Right ventricle myocardium superior (tissue), 1 donor: ENCODE measurements around the gene MYDGF. TPM values are rescaled to one million over a fixed set of nuclear protein-coding genes. Genes with fewer than 3 reads are reported as not detected.
A peak's percentile ranks its signal among the peaks of the same experiment; 100 is the strongest.

Experiments used
- ATAC-seq: fragments of 200-7000 bp; cut with Tn5 transposase; one replicate; pipeline ENCODE4 v1.9.1; 2020; ENCODE audit warnings: mild to moderate bottlenecking; ENCODE audit not compliant: poor library complexity
- DNase-seq: peaks from one replicate; pipeline ENCODE4 v3.0.0-alpha.2; 2020
- intact Hi-C: fragments of 100-400 bp; cut with DNase I; formaldehyde crosslinking; loops from one replicate; pipeline ENCODE4 v1.11.2; 2022
- total RNA-seq: library from RNA; stranded (reverse); fragmentation: NEBNext Ultra II Directional; extraction: Animal tissue kit (Norgen Biotek cat#: 25700); gene quantifications from one replicate; pipeline ENCODE4 v1.2.1, GENCODE V29; 2021
- donor health status: DM: no; HTN: yes; CAD: no; lungs with severe emphysema.

MYDGF gene
- total RNA-seq, 1 donor from 2014 or later: 23.2 TPM

DNA sequence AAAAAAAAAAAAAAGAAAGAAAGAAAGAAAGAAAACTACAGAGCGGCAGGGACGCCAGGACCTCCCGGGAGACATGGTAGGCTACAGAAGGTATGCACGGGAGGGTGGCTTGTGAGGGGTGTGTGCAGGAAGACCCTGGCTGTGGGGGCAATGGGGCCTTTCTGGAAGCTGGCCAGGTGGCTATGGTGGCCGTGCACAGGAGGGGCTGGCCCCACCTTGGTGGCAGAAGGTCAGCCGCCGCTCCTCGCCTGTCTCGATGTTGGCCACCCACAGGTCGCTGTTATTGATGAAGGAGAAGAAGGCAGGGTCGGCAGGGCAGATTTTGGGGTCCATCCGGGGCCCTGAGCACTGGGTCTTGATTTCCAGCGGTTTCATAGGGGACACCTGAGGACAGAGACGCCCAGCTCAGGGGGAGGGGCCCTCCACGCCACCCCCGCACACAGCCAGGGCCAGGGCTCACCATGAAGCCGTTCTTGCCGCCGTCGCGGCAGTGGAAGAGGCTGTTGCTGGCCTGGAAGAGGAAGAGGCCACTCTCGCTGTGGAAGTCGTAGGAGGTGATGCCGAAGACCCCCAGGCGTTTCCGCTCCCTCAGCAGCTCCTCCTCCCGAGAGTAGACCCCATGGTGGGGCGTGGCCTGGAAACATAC, 33.7 kb upstream of the MYDGF start:
- ATAC-seq (no peak), DNase-seq (no peak)
- intact Hi-C loops: no loop called here

DNA sequence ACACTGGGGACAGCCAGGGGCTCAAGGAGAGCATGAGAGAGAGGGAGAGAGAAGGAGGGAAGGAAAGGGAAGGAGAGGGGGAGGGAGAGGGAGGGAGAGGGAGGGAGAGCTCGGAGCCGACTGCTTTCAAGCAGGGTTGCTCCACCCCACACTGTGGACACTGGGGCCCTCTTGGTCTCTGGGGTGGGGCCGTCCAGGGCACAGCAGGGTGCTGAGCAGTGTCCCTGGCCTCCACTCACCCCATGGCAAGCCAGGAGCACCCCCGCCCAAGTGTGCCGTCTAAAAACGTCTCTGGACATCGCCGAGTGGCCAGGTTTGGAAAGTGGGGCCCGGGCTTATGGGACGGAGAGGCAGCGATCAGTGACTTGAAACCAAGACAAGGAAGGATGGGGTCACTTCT, 32.6 kb upstream of the MYDGF start:
- intact Hi-C loops: no loop called here
- DNase-seq: no peak
- no peak for ATAC-seq

DNA sequence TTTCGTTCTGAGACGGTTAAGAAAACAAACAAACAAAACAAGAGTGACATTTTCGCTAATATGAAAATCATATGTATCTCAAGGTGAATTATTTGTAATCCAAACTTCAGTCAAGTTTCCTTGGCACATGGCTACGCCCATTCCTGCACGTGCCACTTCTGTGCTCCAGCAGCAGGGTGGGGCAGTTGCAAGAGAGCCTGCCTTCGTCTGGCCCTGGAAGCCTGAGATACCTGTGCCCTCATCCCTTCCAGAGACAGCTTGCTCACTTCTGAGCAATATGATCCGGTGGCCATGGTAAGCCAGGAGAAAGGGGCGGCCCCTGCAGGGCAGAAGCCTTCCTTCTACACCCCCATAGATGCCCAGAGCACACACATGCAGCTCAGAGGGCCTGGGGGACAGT, 31.4 kb upstream of the MYDGF start:
- DNase-seq (no peak), ATAC-seq (no peak)
- intact Hi-C loops: no loop called here

DNA sequence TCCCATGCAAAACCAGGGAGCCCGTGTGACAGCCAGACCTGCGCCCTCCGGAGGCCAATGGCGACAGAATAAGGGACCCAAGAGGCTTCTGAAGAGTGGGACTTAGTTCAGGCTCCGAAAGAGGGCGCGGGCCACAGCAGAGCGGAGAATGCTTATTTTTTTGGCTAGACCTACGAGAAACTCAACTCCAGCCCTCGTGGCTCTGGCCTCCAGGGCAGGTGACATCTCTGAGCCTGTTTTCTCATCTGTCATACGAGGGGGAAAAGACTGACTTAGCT, 30.5 kb upstream of the MYDGF start:
- ATAC-seq: no peak
- intact Hi-C loops: no loop called here
- no peak for DNase-seq

DNA sequence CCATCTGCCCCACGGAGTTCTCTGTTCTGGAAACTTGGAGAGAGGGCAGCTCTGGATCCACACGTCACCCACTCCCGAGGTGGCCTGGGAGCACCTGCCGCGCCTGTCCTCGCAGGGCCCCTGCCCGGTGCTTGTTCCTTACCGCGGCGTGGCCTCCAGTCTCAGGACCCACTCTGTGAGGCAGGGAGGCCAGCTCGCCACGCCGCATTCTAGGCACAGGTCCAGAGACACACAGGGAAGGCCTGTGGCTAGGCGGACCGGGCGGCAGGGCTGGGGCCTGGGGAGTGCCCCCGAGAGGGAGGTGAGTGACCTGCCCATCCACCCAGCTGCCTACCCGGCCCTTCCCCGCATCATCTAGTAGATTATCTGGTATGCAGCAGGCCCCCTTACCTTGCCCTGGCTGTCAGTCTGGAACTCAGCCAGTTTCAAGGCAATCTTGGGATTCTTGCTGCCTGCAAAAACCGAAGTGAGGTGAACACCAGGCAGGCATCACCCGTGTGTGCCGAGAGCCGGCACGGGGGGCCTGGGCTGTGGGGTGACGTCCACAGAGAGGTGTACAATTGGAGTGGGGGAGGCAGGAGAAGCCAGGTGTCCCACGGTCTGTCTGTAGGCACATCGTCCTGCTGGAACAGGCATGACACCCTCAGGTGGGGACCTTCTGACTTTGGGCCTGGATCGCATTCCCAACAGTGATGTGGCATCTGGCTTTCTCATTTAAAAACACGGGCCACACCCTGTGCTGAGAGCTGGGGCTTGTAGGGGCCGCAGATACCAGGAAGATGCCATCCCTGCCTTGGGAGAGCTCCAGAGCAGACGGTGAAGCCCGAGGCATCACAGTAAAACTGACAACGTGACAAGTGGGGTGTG, 29.9 kb upstream of the MYDGF start:
- intact Hi-C loops: no loop called here
- DNase-seq: no peak
- ATAC-seq: no peak

DNA sequence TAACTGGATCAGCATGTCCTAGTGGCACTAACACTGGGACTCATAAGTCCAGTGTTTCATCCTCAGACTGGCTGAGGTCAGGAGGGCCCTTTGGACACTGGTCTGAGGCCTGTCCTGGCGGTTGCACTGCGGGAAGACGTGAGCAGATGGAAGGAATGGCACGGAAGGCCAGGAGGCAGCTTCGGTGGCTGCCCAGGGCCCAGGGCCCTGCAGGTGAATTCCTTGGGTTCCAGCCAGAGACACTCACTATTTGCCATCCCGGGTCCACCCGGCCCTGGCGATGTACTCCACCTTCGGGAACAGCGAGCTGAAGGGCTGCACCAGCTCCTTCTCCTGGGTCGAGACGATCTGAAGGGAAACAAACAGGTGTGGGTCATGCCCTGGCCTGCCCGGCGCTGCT, 27.2 kb upstream of the MYDGF start:
- intact Hi-C loops: no loop called here
- DNase-seq (no peak), ATAC-seq (no peak)

DNA sequence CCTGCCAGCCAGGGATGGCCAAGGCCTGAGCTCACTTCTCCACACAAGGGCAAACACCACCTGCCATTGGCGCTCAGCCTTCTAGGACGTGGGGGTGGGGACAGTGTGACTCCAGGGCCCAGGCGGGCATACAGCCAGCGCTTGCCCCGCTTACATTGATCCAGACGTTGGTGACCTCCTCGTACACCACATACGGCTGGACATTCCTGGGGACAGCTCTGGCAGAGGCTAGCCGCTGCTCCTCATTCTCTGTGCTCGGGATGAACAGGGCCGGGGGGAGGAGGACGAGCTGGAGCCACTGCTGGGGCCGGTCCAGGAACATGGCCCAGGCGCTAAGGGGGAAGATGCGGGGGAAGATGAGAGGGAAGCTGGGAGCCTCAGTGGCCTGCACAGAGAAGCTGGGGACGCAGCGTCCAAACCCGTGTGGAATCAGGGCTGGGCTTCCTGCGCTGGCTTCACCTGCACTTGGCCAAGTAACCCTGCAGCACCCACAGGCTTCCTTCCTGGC, 25.1 kb upstream of the MYDGF start:
- DNase-seq (no peak), ATAC-seq (peak; percentile 13)

DNA sequence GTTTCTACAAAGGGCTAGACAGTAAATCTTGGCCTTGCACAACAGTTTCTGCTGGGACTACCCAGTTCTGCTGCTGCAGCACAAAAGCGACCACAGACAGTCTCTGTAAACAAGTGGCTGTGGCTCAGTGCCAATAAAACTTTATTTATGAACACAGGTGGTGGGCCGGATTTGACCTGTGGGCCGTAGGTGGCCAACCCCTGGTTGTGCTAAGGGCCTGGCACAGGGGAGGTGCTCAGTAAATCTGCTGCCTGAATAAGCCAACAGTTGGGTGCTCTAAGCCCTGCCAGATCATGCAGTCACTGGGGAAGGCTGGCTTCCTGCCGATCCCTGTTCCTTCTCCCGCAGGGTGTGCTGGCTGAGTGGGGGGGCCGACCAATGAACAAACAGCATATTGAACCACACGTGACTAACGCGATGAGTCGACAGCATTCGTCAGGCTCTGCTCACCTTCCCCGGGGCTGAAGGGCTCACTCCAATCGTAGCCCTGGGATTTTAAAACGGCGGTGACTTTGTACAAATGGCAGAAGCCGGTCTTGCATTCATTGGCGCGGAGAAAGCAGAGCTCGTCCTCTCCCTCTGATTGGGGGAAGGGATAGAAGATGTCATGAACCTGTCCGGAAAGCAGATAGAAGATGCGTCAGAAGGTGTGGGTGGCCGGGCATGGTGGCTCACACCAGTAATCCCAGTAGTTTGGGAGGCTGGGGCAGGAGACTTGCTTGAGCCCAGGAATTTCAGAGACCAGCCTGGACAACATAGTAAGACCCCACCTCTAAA, 24.3 kb upstream of the MYDGF start:
- DNase-seq (peak; percentile 71), ATAC-seq (peak; percentile 57)
- intact Hi-C loops: no loop called here

More for the DNA sequence above, 25.1 kb upstream of the MYDGF start:
- intact Hi-C loops: no loop called here

DNA sequence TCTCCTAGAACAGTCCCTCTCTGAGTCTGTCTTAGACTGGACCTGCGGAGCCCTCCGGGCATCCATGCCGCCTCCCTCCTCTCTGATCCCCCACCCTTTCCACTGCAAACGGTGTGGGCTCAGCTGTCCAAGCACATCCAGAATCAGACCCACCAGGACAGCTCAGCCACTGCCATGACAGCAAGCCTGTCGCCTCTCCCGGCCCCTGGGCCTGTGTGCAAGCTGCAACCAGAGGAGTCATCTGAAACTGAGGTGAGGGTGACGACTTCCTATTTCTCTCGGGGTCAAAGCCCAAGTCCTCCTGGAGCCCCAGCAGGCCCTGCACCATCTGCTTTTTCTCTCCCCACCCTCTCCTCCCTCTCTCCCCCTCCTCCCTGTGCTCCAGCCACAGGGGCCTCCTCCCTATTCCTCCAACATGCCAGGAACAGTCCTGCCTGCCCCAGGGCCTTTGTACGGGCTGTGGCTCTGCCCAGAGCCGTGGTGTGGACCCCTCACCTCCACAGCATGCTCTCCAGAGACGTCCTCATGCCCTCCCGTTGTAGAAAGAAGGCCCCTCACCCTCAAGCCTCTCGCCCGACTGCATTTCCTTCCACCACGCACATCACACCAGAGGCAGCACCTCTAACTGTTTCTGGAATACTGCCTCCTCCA, 23.5 kb upstream of the MYDGF start:
- ATAC-seq (no peak), DNase-seq (no peak)
- intact Hi-C loops: no loop called here

DNA sequence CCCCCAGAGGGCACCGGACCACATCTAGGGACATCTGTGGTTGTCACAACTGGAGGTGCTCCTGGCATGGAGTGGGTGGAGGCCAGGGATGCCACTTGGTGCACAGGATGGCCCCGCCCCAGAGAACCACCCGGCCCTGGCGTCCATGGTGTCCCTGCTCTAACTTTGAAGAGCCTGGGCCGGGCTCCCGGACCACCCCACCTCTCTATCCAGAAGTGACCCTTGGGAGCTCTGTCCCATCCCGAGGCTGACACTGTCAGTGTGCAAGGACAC, 22.9 kb upstream of the MYDGF start:
- DNase-seq: no peak

DNA sequence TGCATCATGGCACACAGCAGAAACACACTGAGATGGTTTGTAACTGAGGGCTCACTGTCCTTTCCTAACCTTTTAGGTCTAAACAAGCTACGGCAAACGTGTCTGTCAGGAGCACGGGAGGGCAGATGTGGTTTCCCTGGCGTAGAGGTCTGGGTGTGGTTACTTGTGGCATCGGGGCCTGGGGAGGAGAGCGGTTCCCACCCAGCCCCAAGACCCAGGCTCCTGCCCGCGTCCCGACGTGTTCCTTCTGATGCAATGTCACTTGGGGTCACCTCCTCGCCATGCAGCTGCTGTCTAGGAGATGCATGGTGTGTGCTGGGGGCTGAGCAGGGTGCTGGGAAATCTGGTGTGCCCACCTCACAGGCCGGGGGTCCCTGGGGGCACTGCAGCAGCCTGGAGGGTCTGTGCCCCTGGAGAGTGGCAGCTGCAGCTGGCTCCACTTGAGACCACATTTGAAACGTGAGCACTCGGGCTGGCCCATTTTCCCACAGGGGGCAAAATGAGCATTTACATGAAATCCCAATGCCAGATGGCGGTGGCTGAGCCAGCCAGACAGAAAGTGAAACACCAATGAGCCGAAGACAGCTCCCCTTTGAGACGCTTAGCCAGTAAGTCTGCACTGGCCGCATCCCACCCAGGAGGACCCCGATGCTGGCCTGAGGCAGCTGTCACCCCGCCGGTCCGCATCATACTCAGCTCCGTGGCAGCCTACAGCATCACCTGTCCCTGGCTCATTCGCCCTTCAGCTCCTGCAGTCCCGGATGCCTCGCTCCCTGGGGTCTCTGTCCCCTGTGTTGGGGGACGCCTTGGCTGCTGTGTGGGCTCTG, 22.3 kb upstream of the MYDGF start:
- ATAC-seq (no peak), DNase-seq (no peak)
- intact Hi-C loops: no loop called here

More for the DNA sequence above, 22.9 kb upstream of the MYDGF start:
- no peak for ATAC-seq
- intact Hi-C loops: no loop called here

DNA sequence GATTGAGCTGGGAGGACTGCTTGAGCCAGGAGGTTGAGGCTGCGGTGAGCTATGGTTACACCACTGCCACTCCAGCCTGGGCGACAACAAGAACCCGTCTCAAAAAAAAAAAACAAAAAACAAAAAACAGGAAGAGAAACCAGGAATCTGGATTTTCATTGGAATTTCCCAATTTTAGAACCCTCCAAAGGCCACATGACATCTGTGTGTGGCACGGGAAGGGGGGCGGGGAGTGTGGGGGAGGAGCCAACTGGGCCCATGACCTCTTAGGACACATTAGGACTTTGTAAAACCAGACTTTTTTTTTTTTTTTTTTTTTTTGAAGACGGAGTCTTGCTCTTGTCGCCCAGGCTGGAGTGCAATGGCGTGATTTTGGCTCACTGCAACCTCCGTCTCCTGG, 21.2 kb upstream of the MYDGF start:
- intact Hi-C loops: no loop called here
- peak; percentile 66 for DNase-seq
- peak; percentile 10 for ATAC-seq

DNA sequence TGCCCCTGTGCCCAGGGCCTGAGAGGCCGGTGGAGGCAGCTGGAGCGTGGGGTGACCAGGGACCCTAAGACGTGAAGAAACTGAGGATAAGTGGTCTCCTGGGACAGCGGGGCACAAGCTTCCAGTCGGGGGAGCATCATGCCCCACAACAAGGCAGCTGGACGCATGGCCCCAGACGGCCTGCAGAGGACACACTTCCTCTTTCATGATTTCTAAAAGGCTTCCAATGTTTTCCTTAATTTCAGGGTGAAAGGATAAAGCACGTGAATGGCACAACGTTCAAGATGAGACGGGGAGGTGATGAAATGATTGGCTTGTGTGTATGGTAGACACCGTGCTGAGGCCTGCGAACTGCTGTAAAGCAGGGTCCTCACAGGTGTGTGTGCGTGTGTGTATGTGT, 20.2 kb upstream of the MYDGF start:
- ATAC-seq (no peak), DNase-seq (no peak)
- intact Hi-C loops: no loop called here

DNA sequence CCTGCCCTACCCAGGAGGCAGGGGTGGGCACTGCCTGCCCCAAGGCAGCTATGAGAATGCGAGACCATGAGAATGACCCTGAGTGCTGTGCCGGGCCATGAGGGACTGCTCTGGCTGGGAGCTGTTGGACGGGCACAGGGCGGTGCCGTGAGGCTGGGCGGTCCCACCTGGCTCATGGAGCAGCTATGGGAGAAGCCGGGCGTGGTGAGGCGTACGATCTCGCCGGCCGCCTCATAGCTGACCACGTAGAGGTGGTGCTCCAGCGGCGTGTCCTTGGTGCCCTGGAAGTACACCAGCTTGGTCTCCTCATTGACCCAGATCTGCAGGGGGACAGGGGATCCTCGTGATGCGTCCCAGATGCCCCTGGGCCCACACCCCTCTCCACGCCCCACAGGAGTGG, 19.3 kb upstream of the MYDGF start:
- ATAC-seq: no peak
- intact Hi-C loops: no loop called here
- DNase-seq: no peak

DNA sequence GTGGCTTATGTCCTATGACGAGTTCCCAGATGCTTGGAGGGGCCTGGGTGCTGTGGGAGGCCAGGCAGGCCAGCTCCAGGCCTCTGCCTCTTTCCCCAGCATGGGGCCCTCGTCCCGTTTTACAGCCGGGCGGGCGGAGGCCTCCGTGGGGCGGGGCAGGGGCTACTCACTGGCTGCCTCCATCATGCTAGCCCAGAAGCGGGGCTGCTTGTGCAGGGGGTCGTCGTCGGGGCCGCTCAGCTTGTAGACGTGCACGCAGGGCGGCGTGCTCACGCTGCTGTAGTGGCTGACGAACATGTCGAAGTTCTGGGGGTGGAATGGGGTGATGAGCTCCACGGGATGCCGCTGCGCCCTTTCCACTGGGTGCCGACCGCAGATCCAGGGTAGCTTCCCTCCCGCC, 18.4 kb upstream of the MYDGF start:
- DNase-seq: no peak
- no peak for ATAC-seq
- intact Hi-C loops: no loop called here

DNA sequence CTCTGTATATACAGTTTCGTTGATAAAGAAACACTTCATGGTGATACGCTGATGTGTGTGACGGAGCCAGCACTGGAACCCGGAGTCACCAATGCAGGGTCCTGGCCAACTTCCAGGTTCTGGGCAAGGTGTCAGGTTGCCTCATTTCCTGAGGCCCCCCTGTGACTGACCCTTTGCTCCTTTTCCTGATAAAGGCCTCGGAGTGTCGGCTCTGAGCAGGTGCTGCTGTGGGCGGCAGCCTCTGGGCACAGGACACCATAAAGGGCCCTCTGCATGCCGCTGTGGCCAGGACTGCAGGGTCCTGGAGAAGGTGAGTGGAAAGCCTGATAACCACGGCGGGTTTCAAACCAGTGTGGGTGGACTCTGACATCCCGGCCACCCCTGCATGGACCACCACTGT, 17.3 kb upstream of the MYDGF start:
- DNase-seq (no peak), ATAC-seq (no peak)
- intact Hi-C loops: no loop called here

DNA sequence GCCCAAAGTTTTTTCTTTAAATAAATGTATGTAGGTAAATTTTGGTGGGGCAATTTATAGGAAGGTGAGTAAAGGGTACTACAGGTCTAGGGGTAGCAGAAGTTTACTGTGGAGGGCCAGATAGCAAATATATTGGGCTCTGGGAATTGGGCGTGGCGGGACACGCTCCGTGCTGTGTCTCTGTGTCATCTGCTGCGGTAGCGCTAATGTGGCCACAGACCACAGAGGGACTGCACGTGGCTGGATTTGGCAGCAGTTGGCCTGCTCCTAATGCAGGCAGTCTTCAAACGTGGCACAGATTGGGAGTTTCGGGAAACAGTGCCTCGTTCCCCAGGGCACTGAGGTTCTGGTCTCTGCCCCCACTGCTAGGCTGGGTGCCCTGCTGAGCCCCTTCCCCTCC, 16.6 kb upstream of the MYDGF start:
- no peak for DNase-seq
- intact Hi-C loops: no loop called here
- no peak for ATAC-seq

DNA sequence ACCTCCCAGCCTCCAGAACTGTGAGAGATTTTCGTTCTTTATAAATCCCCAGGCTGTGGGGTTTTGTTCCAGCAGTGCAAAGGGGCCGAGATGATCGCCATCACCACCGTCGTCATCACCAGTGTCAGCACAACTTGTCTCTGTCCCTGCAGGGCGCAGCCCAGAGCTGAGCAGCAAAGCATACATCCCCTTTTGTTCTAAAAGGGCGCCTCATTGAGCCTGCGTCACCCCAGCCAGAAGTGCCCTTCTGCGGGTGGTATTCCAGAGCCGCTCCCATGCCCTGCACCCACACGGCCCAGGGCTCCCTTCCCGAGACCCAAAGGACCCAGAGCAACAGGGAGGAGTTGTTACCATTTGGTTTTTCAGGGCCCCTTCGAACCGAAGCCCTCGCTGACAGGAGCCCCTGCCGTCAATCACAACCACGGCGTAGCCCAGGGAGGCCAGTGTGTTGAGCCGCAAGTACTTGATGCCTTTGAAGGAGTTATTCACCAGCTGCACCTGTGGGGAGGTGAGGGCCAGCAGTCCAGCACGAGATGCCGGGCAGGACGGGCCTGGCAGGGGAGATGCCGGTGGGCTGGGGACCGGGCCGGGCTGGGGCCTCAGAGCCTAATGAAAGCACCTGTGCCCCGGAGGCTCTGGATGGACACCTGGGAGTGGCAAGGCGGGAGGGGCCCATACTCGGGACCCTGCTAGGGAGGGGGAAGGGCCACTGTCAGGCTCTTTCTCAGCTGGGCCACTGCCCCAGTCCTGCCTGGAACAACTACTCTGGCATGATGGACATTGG, 14.4 kb upstream of the MYDGF start:
- ATAC-seq: no peak
- intact Hi-C loops: no loop called here
- no peak for DNase-seq
